Sigmoid colon (tissue), 7 donors: ENCODE data around the gene ARL14EP. TPM values are rescaled to one million over a fixed set of nuclear protein-coding genes. Genes with fewer than 3 reads are reported as not detected.

ENCODE experiments used
- DNase-seq: peaks from one replicate; pipeline ENCODE4 v3.0.0-alpha.2; 2019
- H3K27ac ChIP-seq, 4 donors: fragments of 200-600 bp; sonication (generic); one replicate each; pipeline ENCODE4 v1.5.1; 2016 to 2019; ENCODE audit warnings: mild to moderate bottlenecking in 1 of 4
- H3K27me3 ChIP-seq, 3 donors: fragments of 200-600 bp; sonication (generic); one replicate each; pipeline ENCODE4 v1.5.1; 2019; ENCODE audit warnings: mild to moderate bottlenecking in 1 of 3
- H3K36me3 ChIP-seq, 4 donors: fragments of 200-600 bp; sonication (generic); one replicate each; pipeline ENCODE4 v1.5.1; 2016 to 2019
- H3K4me1 ChIP-seq, 4 donors: fragments of 200-600 bp; sonication (generic); one replicate each; pipeline ENCODE4 v1.5.1; 2017 to 2019
- H3K4me3 ChIP-seq, 4 donors: fragments of 200-600 bp; sonication (generic); one replicate each; pipeline ENCODE4 v1.5.1; 2017 to 2019; ENCODE audit warnings: mild to moderate bottlenecking in 2 of 4, moderate library complexity in 1 of 4
- H3K9me3 ChIP-seq, 4 donors: fragments of 200-600 bp in 3 of 4; sonication (generic) in 3 of 4; one replicate each; pipeline versions ENCODE4 v1.5.1 to v1.6.1; 2013 to 2019
- CTCF ChIP-seq, 4 experiments: fragments of 450-650 bp in 3 of 4; fragments of 200-600 bp in 1 of 4; IDR thresholded peaks; one replicate each; pipeline ENCODE4 v1.5.1; 2016 to 2019; ENCODE audit warnings: antibody characterized with exemption in 4 of 4, mild to moderate bottlenecking in 3 of 4, moderate library complexity in 2 of 4
- EP300 ChIP-seq, 4 donors: sonication (generic); formaldehyde crosslinking; IDR thresholded peaks; one replicate each; pipeline ENCODE4 v1.6.1; 2017; ENCODE audit warnings: antibody characterized with exemption in 4 of 4
- POLR2A ChIP-seq, 2 donors: fragments of 450-650 bp; IDR thresholded peaks; one replicate each; pipeline ENCODE4 v1.6.1; 2016; ENCODE audit warnings: antibody characterized with exemption in 2 of 2, mild to moderate bottlenecking in 2 of 2, moderate library complexity in 2 of 2
- POLR2AphosphoS5 ChIP-seq, 4 donors: sonication (generic); formaldehyde crosslinking; IDR thresholded peaks; one replicate each; pipeline ENCODE4 v1.6.1; 2017; ENCODE audit warnings: antibody characterized with exemption in 4 of 4
- WGBS, 2 donors: extraction: QIAGEN DNeasy Blood & Tissue Kit; methylation state at CpG; one replicate each; pipeline ENCODE4 v1.1.7; 2013; 5-methylcytosine and 5-hydroxymethylcytosine counted together
- intact Hi-C: fragments of 100-400 bp; cut with DNase I; formaldehyde crosslinking; loops from one replicate; pipeline ENCODE4 v1.15.1; 2023
- polyA plus RNA-seq, 3 donors: library from polyadenylated mRNA; stranded (reverse); fragments of 200-250 nt; gene quantifications; one replicate each; pipeline ENCODE4 v1.2.3, GENCODE V29; 2013
- total RNA-seq, 4 donors: library from RNA; depleted of rRNA; stranded (reverse); fragments of >200 nt; gene quantifications; one replicate each; pipeline ENCODE4 v1.1.0, GENCODE V29; 2016
- donor health status: healthy with polysubstance abuse.
- donor health status: Bipolar disorder and iron deficiency.
- donor health status: healthy.

Gene ARL14EP
- total and polyA plus RNA-seq, 7 donors = 7.2 to 34.2 (median 22.5) TPM

GRCh38 chr11:30333405-30333804, 10.5 kb downstream of the ARL14EP start:
- intact Hi-C loops = no loop called here
- Histone ChIP-seq H3K27me3 (no peaks in the 10 kb centered on the region), H3K4me3 (no peak overlapping the region), H3K27ac (no peak overlapping the region), H3K9me3 (no peaks in the 10 kb centered on the region), H3K4me1 (peaks cover 0 to 6% (median 0%) of the 10 kb centered on the region in 4 donors), H3K36me3 (peaks cover 11 to 77% (median 24%) of the 10 kb centered on the region in 4 donors)
- 79 to 82% methylated on average over 3 of the region's 3 CpGs for WGBS, 2 donors
- no peak for DNase-seq
- TF ChIP-seq POLR2A (IDR thresholded peaks at IDR 0.05) (no peak), POLR2AphosphoS5 (IDR thresholded peaks at IDR 0.05) (no peak), CTCF (IDR thresholded peaks at IDR 0.05) (peak in 1 of 4 experiments; percentile 12)

GRCh38 chr11:30342736-30343166, 19.8 kb downstream of the ARL14EP start:
- 77 to 88% methylated on average over 1 of the region's 1 CpG for WGBS, 2 donors

GRCh38 chr11:30344085-30344484, 21.2 kb downstream of the ARL14EP start:
- Histone ChIP-seq H3K36me3 (peaks cover 0 to 1% (median 0%) of the 10 kb centered on the region in 4 donors), H3K27ac (no peak overlapping the region), H3K4me3 (no peak overlapping the region), H3K27me3 (no peaks in the 10 kb centered on the region), H3K4me1 (no peaks in the 10 kb centered on the region), H3K9me3 (no peaks in the 10 kb centered on the region)
- TF ChIP-seq CTCF (IDR thresholded peaks at IDR 0.05) (no peak), EP300 (IDR thresholded peaks at IDR 0.05) (no peak), POLR2AphosphoS5 (IDR thresholded peaks at IDR 0.05) (no peak), POLR2A (IDR thresholded peaks at IDR 0.05) (no peak)
- DNase-seq = no peak
- intact Hi-C loops = no loop called here

More at GRCh38 chr11:30342736-30343166, 19.8 kb downstream of the ARL14EP start:
- H3K27ac ChIP-seq = no peak overlapping the region
- intact Hi-C loops = no loop called here
- peaks cover 0 to 14% (median 0%) of the 10 kb centered on the region in 4 donors for H3K36me3 ChIP-seq
- no peak for DNase-seq
- no peak overlapping the region for H3K4me3 ChIP-seq
- no peaks in the 10 kb centered on the region for H3K9me3 ChIP-seq
- H3K27me3 ChIP-seq = no peaks in the 10 kb centered on the region
- no peaks in the 10 kb centered on the region for H3K4me1 ChIP-seq
- TF ChIP-seq POLR2A (IDR thresholded peaks at IDR 0.05) (no peak), EP300 (IDR thresholded peaks at IDR 0.05) (no peak), CTCF (IDR thresholded peaks at IDR 0.05) (no peak)

- Histone ChIP-seq H3K27ac (no peak overlapping the region), H3K27me3 (no peaks in the 10 kb centered on the region), H3K4me3 (no peak overlapping the region), H3K4me1 (no peaks in the 10 kb centered on the region), H3K36me3 (no peaks in the 10 kb centered on the region), H3K9me3 (no peaks in the 10 kb centered on the region)
- 89 to 95% methylated on average over 4 of the region's 4 CpGs for WGBS, 2 donors
- no peak for DNase-seq
- intact Hi-C loops = loop anchor here (1.0 to 5.0 kb wide), 3 partner anchors 308 to 572 kb away; no protein-coding TSS in a partner anchor
- TF ChIP-seq POLR2AphosphoS5 (IDR thresholded peaks at IDR 0.05) = no peak
- TF ChIP-seq EP300 (IDR thresholded peaks at IDR 0.05) = no peak
- TF ChIP-seq CTCF (IDR thresholded peaks at IDR 0.05) = no peak
- no peak for TF ChIP-seq POLR2A (IDR thresholded peaks at IDR 0.05)
Measured at GRCh38 chr11:30345644-30346043, 22.7 kb downstream of the ARL14EP start.

GRCh38 chr11:30346068-30346688, 23.3 kb downstream of the ARL14EP start:
- intact Hi-C loops = loop anchor here (1.0 to 5.0 kb wide), 3 partner anchors 307 to 571 kb away; no protein-coding TSS in a partner anchor
- TF ChIP-seq POLR2AphosphoS5 (IDR thresholded peaks at IDR 0.05) = no peak
- TF ChIP-seq EP300 (IDR thresholded peaks at IDR 0.05) = no peak
- TF ChIP-seq CTCF (IDR thresholded peaks at IDR 0.05) = peak; percentile 13 to 45 (median 37)
- no peak overlapping the region for H3K27ac ChIP-seq

More at GRCh38 chr11:30346068-30346688, 23.3 kb downstream of the ARL14EP start:
- Histone ChIP-seq H3K36me3 (no peaks in the 10 kb centered on the region), H3K9me3 (no peaks in the 10 kb centered on the region), H3K4me1 (no peaks in the 10 kb centered on the region), H3K27me3 (no peaks in the 10 kb centered on the region), H3K4me3 (no peak overlapping the region)
- DNase-seq = no peak
- WGBS, 2 donors = 7 to 16% methylated on average over 5 of the region's 5 CpGs
